Stomach (tissue), 4 donors: ENCODE data around the gene SSTR3.

Experiments used
- POLR2A ChIP-seq, 4 donors: fragments of 450-650 bp; IDR thresholded peaks; one replicate each; pipeline ENCODE4 v1.6.1; 2016; ENCODE audit warnings: antibody characterized with exemption in 4 of 4, control low read depth in 2 of 4, mild to moderate bottlenecking in 1 of 4, moderate library complexity in 1 of 4
- POLR2AphosphoS5 ChIP-seq, 3 donors: sonication (generic); formaldehyde crosslinking; IDR thresholded peaks; one replicate each; pipeline ENCODE4 v1.6.1; 2016; ENCODE audit warnings: antibody characterized with exemption in 3 of 3

DNA sequence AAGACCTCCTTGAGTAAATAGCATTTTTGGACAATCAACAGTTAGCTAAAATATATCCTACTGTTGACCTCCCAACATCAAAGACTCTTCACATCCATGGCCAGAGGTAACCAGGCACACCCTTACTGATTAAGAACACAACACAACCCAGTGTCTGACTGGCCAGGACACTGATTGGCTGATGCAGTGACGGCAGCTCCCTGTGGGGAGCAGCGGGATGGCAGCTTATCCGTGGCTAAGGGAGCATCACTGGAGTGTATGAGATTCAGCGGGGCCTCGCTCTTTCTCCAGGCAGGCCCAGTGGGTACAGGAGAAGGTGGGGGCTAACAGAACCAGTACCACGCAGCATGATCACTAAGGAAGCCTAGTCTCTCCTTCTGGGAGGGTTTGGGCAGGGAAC is 52.2 kb downstream of the SSTR3 start:
- no peak for TF ChIP-seq POLR2A (IDR thresholded peaks at IDR 0.05)
- no peak for TF ChIP-seq POLR2AphosphoS5 (IDR thresholded peaks at IDR 0.05)
